NCI-H146 (cell line): Measurements from ENCODE around the gene TBPL1.
A peak's percentile ranks its signal among the peaks of the same experiment; 100 is the strongest.
"Not testable (repeated sequence)": the region's sequence is repeated elsewhere in the genome, so short reads cannot be mapped to it uniquely, and the experiment has no call there.

Experiments used
- DNase-seq: peaks from one replicate; lab custom pipeline; 2025; lab: John Stamatoyannopoulos, UW

The TBPL1 gene

DNA sequence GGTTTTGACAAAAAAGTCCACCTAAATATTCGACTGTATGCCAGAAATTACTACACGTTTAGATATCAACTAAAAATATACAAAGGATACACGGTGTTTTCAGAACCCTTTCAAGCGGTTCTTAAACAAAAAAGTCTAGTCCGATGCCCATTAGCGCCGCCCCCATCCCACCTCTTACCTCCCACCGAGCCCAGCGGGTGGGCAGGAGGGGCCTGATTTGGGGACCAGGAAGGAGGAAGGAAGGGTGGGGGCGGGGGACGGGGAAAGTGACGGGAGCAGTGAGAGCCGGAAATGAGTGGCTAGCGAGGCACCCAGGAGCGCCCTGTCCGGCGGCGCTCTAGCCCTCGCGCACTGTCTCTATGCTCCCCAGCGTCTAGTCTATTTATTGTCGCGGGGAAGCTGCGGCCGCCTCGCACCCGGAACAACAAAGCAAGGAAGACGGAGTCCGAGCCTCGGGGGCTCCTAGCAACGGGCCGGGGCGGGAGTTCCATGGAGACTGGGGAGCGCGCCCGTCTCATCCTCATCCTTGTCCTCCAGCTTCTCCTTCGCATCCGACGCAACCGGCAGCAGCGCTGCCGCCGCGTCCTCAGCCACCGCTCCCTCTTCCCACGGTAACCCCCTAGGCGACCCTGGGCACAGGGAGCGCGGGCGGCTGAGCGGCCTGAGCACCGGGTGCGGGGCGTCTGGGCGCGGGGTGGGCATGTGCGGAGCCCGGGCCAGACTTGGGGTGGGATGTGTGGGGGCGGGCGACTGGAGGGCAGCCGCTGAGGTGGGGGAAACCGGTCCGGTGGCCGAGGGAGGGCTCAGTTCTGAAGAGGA is at the start of gene TBPL1:
Gene TBPL1, plus strand, starts transcription at position 410 of the 819 bp plus-strand sequence. CDS start 26,902 bp downstream, outside the sequence.
- DNase-seq = peak; percentile 99

DNA sequence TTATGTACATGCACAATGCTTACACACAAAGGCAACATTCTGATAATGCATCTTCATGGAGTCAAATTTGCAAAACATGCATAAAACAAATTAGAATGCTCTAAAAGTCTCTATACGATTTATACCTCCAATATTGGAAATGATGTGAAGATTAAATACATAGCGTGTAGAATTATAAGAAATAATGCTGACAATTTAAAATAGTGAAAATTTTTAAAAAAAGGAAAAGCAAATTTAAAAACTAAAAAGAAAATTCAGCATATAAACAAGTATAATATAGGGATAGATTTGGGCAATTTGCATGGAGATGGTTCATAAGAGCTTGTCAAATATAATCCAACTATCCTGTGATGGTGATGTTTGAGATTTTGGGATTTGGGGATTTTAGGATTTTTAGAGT is 49.2 kb upstream of the TBPL1 start:
- DNase-seq = no peak

DNA sequence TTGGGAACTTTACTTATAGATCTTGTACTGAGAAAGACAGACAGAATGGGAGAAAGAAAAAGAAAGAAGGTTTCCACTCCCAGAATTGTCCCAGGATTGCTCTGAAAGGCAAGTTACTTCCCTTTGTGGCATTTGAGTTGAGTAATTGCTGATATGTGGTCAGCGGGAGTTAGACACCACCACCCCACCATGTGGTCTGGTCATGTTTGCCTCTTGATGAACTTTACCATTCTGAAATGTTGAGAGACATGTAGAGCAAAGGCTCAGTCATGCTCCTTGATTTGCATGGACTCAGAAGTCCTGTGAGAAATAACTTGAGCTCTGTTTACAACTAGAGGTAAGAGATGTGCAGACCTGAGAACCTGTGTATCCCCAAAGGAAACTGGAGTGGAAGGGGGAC is 47.0 kb upstream of the TBPL1 start:
- DNase-seq = no peak

DNA sequence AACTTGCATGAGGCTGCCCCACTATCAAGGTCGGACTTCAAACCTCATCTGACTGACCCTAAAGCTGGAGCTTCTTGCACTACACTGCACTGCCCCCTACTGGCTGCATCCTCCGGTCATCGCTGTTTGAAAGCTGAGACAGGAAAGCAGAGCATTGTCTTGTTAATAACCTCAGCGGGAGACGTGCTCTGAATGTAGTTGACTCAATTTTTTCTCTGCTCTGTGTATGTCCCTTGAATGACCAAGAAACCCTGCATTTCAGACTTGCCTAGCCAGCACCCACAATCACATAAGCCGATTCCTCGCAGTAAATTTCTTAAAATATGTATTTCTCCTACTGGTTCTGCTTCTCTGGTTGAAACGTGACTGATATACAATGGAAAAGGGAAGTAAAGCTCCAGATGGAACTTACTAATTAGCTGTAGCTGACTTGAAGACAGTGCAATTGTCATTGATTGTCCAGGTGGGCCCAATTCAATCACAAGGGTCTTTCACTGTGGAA is 36.3 kb upstream of the TBPL1 start:
- peak; percentile 98 for DNase-seq

DNA sequence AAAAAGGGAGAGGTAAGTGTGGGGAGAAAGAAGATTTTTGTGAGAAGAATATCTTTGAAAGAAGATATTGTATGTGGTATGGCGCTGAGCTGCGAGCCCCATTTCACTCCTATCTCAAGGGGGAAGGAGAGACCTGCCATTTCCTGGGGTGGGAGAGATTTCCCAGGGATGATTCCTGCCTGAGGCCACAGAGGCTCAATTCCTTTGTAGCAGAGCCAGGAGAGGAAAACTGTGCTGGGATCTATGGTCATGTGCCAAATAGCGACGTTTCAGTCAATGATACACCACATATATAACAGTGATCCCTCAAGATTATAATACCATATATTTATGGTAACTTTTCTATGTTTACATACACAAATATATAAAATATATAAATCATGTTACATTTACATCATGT is 35.2 kb upstream of the TBPL1 start:
- DNase-seq = no peak

DNA sequence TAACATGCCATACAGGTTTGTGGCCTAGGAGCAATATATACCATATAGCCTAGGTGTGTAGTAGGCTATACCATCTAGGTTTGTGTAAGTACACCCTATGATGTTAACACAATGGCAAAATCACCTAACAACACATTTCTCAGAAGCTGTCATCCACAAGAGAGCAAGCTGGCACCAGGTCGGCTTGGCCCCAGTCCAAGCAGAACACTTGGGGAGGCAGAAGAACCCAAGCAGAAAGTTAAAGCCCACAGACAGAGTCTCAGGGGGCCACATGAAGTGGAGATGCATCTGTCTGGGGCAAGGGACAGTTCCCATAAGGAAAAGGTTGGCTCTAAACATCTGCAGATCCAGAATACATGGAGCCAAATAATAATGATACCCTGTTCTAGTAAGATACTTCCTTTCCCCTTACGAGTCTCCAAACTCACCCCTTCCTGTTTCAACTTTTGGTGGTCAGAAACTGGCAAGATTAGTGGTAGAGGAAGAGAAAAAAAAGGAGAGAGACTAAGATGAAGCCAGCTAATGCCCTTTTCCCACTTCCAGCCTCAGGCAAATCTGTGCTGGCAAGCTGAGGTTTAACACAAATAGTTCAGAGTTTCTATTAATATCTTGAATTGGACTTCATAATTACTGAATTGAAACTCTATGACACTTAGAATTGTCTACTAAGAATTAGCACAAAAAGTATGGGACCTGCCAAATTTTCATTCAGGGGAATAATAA is 34.7 kb upstream of the TBPL1 start:
- DNase-seq = no peak

DNA sequence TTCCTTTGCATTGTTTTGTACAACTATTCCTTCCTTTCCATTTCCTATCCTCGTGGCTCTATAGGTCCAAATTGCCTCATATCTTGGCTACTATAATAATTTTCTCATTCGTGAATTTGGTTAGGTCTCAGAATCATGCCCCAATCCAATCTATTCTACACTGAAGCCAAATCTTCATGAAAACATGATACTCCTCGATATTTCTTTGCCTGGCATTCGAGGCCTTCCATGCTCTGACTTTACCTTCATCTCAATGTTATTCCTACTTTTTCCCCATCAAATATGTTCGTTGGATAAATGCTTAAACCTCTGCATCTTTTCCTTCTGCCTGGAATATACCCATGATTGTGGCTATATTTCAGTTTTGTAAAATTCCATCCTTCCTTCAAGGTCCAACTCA is 33.7 kb upstream of the TBPL1 start:
- no peak for DNase-seq

DNA sequence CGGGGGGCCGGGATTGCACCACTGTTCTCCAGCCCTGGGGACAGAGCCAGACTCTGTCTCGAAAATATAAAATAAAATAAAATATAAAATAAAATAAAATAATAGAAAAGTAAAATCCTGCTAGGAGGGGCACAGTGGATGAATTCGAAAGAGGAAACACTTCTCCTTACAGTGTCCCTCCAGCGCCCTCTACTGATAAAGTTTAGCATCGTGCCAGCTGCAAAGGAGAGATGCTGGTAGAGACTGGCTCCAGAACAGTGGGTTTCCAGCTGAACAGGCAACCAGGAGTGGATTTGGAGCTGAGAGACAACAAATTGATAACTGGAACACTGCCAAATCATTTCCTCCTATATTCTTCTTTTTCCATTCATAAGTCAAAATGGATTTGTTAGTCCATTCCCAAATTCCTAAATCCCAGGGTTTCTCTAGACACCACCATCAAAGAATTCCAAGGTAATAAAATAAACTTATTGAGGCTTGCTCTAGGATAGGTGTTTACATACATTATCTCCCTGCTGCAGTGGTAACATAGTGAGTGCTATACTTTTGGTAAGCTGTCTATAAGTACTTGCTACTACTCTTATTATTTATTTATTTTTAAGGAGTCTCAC is 31.7 kb upstream of the TBPL1 start:
- DNase-seq = peak; percentile 90

DNA sequence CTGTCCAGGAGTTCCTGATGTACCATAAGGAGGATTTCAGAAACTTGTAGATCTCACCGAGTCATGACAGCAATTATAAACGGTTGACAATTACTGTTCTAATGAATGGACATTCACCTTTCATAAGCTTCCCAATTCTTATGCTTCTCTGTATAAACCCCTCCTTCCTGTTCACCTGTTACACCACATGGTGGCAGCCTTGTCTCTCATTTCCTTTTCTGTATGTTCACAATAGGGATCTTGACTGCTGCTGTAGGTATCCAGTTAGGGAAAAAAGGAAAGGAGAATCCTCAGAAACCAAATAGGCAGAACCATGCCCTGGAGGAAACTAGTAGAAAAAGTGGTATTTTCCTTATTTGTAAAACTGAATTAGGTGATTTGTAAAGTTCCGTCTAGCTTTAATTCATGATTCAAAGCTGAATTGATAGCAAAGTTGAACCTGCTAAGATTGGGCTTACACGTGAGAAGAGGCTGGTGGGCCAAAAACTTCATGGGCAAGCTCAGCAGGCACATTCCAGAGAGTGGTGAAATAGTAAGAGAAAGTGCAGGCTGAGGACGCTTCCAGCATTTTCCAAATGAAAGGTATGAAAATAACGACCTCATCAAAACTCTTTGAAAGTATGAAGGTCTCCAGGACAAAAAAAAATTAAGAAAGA is 29.0 kb upstream of the TBPL1 start:
- peak; percentile 88 for DNase-seq

DNA sequence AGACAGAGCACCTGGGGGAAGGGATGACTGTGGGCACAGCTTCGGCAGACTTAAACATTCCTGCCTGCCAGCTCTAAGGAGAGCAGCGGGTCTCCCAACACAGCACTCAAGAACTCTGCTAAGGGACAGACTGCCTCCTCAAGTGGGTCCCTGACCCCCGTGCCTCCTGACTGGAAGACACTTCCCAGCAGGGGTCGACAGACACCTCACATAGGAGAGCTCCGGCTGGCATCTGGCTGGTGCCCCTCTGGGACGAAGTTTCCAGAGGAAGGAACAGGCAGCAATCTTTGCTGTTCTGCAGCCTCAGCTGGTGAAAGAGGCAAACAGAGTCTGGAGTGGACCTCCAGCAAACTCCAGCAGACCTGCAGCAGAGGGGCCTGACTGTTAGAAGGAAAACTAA is 21.8 kb upstream of the TBPL1 start:
- not testable (repeated sequence) for DNase-seq

DNA sequence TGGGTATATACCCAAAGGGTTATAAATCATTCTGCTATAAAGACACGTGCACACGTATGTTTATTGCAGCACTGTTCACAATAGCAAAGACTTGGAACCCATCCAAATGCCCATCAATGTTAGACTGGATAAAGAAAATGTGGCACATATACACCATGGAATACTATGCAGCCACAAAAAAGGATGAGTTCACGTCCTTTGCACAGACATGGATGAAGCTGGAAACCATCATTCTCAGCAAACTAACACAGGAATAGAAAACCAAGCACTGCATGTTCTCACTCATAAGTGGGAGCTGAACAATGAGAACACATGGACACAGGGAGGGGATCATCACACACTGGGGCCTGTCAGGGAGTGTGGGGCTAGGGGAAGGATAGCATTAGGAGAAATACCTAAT is 16.7 kb upstream of the TBPL1 start:
- DNase-seq = not testable (repeated sequence)

DNA sequence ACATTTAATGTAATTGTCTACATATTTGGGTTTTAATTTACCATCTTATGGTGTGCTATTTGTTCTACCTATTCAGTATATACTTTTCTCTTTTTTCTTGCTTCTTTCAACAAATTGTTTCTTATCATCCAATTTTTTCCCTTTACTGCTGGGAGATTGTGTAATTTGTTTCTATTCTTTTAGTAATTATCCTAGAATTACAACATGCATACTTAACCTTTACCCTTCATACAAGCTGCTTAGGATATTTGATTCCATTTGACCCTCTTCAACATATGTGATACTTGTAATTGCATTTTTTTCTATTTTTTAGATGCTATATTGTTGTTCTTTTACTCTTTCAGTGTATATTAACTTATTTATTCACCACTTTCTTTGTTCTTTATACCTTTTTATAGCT is 15.1 kb upstream of the TBPL1 start:
- DNase-seq = no peak

DNA sequence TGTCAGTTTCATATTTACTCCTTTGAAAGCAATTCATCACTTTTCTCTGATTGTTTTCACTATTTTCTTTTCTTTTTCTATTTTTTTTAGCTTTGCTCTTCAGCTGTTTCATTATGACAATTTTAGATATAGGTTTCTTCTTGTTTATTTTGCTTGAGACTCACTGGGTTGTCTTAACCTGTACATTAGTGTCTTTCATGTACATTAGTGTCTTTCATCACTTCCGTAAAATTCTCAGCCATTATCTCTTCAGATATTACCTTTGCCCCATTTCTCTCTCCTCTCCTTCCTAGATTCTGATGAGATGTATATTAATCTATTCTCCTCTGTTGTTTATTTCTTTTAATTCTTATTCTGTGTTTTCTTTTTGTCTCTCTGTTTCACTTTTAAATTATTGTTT is 14.5 kb upstream of the TBPL1 start:
- DNase-seq = no peak

DNA sequence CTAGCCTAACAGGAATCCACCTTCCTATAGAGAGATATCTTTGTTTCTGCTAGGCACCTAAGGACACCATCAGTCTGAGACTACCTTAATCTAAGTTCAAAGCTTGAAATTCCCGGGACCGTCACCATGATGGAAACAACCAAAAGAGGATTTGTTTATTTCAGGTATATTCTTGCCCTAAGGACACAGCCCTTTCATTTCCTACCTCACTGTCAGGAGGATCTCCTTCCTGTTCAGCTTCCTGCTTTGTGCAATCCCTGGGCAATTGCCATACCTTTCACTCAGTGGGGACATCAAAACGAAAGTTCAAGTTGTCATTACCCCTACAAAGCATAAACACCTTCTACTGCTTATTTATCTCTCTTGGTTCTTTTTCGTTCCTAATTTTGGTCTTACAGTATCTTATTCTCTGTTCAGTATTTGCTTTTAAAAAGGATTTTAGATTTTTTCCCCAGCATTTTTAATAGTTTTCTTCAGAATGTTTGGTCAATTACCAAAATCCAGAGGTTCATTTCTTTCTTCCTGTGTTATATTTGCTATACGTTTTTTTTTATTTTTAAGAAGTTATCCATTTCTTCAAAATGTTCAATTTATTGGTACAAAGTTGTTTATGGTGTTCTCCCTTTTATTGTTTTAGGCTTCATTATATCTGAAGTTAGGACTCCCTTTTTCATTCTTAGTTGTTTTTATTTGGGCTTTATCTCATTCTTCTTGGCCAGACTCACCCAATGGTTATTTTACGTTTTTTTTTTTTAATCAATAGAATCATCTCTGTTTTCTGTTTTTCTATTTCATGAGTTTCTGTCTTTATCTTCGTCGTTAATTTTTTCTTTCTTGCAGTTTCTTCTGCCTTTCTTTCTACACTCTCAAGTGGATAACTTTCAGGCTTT is 13.0 kb upstream of the TBPL1 start:
- no peak for DNase-seq

DNA sequence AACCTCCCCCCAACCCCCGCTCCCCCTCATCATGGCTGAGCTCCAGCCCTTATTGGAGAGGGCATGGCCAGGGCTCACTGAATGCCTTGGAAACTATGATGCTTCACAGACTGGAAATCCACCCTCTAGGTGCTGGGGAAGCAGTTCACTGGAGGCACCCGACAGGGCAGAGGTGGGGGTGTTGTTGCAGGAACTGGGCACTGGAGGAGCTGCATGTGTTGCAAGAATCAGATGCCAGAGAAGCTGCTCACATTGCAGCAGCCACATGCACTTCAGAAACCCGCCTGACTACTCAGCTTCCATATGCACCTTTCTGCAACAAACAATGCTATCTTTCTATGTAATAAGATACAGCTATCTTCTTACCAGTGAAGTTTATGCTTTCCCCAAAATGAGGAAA is 7.9 kb upstream of the TBPL1 start:
- DNase-seq = no peak

DNA sequence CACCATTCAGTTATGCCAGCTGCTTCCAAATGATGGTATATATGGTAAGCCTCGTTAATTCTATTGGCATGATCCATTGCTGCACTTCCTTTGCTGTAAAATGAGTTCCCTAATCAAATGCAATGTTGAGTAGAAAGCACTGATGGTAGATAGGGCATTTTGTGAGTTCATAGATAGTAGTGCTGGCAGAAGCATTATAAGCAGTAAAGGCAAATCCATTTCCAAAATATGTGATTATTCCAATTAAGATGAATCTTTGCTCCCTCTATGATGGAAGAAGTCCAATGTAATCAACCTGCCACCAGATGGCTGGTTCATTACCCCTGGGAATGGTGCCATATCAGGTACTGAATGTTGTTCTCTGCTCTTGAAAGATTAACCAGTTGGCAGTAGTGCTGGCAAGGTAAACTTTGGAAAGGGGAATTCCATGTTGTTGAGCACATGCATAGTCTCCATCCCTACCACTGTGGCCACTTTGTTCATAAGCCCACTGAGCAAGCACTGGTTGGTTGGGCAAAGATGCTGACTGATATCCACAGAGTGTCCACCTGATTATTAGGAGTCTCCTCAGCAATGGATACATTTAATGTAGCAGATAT is 5.6 kb upstream of the TBPL1 start:
- no peak for DNase-seq

DNA sequence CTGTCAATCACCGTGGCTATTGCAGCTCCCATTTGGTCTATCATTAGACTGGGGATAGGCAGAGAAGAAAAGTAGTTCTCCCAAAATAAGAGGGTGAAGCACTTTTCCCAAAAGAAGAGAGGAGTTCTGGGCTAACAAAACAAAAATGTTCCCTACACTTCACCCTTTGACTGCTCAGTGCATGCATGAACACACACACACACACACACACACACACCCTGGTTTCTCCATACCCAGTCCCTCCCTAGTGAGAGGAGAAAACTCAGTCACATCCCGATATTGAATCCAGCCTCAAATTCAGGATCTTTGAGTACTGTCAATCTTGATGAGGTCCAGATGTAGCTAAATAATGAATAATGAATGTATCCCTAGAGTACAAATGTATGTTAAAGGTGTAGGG is 4.6 kb upstream of the TBPL1 start:
- DNase-seq = no peak

DNA sequence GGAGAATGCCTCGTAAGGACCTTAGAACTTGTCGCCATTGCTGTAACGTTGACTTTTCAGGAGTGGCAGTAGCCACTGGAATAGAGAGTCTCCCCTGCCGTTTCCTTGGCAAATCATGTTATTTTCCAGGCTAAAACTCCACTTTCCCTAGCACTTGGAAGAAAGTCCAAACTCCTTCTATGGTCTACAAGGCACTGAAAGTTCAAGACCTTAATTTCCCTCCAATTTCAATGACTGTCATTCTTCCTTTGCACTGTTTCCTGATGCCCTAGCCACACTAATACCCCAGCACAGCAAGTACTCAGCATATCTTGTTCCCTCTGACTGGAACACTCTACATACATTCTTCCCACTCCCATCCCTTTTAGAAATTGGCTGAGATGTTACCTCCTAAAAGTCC is 1.8 kb upstream of the TBPL1 start:
- DNase-seq = no peak

DNA sequence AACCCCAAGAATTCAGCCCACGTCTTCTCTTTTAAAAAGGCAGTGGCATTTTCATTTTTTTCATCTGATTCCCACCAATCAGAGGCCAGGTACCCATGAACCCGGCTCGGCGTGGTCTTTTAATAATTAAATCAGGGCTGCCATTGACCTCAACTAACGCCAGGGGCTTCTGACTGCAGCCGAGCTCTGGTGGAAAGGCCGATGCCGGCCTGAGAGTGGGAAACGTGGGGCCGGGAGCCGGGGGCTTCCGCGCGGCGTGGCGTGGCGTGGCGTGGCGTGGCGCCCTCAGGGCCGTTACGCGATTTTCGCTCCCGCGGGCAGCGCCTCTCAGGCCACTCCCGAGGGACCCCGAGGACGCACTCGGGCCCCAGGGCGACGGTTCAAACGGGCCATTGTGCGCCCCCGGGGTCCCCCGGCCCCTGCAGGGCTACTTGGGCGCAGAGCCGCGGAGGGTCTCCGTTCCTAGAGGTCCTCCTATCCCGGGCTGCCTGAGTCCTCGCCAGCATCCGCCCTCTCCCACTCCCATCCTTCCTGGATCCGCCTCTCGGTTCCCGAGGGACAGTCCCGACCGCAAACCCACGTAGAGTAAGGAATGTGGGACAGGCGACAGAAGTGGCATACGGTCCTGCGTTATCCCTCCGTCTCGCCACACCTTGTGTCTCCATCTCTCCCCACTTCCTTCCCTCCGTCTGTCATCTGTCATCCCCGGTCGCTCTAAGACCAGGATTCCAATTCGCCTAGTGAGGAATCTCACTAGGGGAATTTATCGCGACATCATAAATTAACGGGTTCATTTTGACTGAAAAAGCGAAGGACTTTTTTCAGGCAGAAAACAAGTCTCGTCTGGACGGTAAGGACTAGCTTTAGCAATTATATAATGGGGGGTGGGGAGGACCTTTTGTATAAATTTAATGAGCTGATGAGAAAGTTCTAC is 876 bp upstream of the TBPL1 start:
- peak; percentile 92 for DNase-seq
